Globus pallidus (tissue), 1 donor: ENCODE results near the gene PARVA.

Experiments used
- DNase-seq: peaks from one replicate; pipeline ENCODE4 v3.0.0-alpha.2; 2015; ENCODE audit warnings: low spot score

Gene PARVA

GRCh38 chr11:12531020-12531419 is 153.6 kb downstream of the PARVA start:
- DNase-seq: no peak

- DNase-seq: no peak
Measured at GRCh38 chr11:12531681-12532080, 154.3 kb downstream of the PARVA start.

- DNase-seq: no peak
Measured at GRCh38 chr11:12532580-12532979, 155.2 kb downstream of the PARVA start.

GRCh38 chr11:12534549-12534948 is 157.2 kb downstream of the PARVA start:
- DNase-seq: no peak

GRCh38 chr11:12535321-12535720 is 157.9 kb downstream of the PARVA start:
- no peak for DNase-seq

GRCh38 chr11:12536566-12536965 is 159.2 kb downstream of the PARVA start:
- DNase-seq: no peak

- no peak for DNase-seq
Measured at GRCh38 chr11:12537778-12538401, 160.5 kb downstream of the PARVA start.

- DNase-seq: no peak
Measured at GRCh38 chr11:12538889-12539421, 161.6 kb downstream of the PARVA start.

GRCh38 chr11:12539572-12539971 is 162.2 kb downstream of the PARVA start:
- no peak for DNase-seq

GRCh38 chr11:12540075-12540680 is 162.8 kb downstream of the PARVA start:
- DNase-seq: no peak

- DNase-seq: no peak
Measured at GRCh38 chr11:12540913-12541582, 163.7 kb downstream of the PARVA start.

- DNase-seq: no peak
Measured at GRCh38 chr11:12541583-12542151, 164.3 kb downstream of the PARVA start.

- DNase-seq: no peak
Measured at GRCh38 chr11:12542186-12542935, 165.0 kb downstream of the PARVA start.

GRCh38 chr11:12543596-12544415 is 166.4 kb downstream of the PARVA start:
- DNase-seq: no peak

- no peak for DNase-seq
Measured at GRCh38 chr11:12544986-12545775, 167.8 kb downstream of the PARVA start.

- DNase-seq: no peak
Measured at GRCh38 chr11:12546122-12546521, 168.8 kb downstream of the PARVA start.

- no peak for DNase-seq
Measured at GRCh38 chr11:12546660-12547059, 169.3 kb downstream of the PARVA start.

GRCh38 chr11:12547953-12548650 is 170.7 kb downstream of the PARVA start:
- no peak for DNase-seq

- DNase-seq: no peak
Measured at GRCh38 chr11:12552692-12553091, 175.3 kb downstream of the PARVA start.

GRCh38 chr11:12554122-12554521 is 176.8 kb downstream of the PARVA start:
- no peak for DNase-seq
